Lung (tissue), 10 donors: ENCODE data around the gene DBET. TPM values are rescaled to one million over a fixed set of nuclear protein-coding genes. Genes with fewer than 3 reads are reported as not detected.
"Not testable (repeated sequence)": the region's sequence is repeated elsewhere in the genome, so short reads cannot be mapped to it uniquely, and the experiment has no call there.

Source experiments
- ATAC-seq: fragments of 200-7000 bp; cut with Tn5 transposase; one replicate; pipeline ENCODE4 v1.9.1; 2020; ENCODE audit warnings: moderate number of reproducible peaks; ENCODE audit not compliant: insufficient read depth, low FRiP score
- DNase-seq, 3 donors: peaks; one replicate each; pipeline ENCODE4 v3.0.0-alpha.2; 2013 to 2017
- H3K27ac ChIP-seq, 2 donors: one replicate each; pipeline ENCODE4 v1.5.1; 2013; ENCODE audit warnings: mild to moderate bottlenecking in 2 of 2, moderate library complexity in 2 of 2, control low read depth in 1 of 2, inconsistent platforms in 1 of 2, low read depth in 1 of 2, low read length in 1 of 2
- H3K27me3 ChIP-seq, 3 donors: one replicate each; pipeline ENCODE4 v1.5.1; 2013; ENCODE audit warnings: low read length in 2 of 3; ENCODE audit not compliant: control insufficient read depth in 3 of 3, insufficient read depth in 3 of 3
- H3K36me3 ChIP-seq, 4 donors: one replicate each; pipeline ENCODE4 v1.5.1; 2013; ENCODE audit warnings: low read length in 4 of 4, mild to moderate bottlenecking in 1 of 4, moderate library complexity in 1 of 4; ENCODE audit not compliant: control insufficient read depth in 4 of 4, insufficient read depth in 4 of 4
- H3K4me1 ChIP-seq, 5 donors: one replicate each; pipeline ENCODE4 v1.5.1; 2013; ENCODE audit warnings: low read length in 5 of 5, mild to moderate bottlenecking in 2 of 5, moderate library complexity in 1 of 5; ENCODE audit not compliant: control insufficient read depth in 5 of 5, insufficient read depth in 5 of 5
- H3K4me3 ChIP-seq: one replicate; pipeline ENCODE4 v1.5.1; 2013; ENCODE audit warnings: mild to moderate bottlenecking, control low read depth, moderate library complexity
- H3K9ac ChIP-seq, 2 donors: one replicate each; pipeline ENCODE4 v1.5.1; 2013; ENCODE audit warnings: low read length in 2 of 2, control low read depth in 1 of 2; ENCODE audit not compliant: insufficient read depth in 1 of 2
- H3K9me3 ChIP-seq, 4 donors: one replicate each; pipeline ENCODE4 v1.5.1; 2013; ENCODE audit warnings: low read length in 3 of 4, mild to moderate bottlenecking in 1 of 4, moderate library complexity in 1 of 4; ENCODE audit not compliant: control insufficient read depth in 4 of 4, insufficient read depth in 3 of 4
- WGBS, 2 donors: extraction: QIAGEN DNeasy Blood & Tissue Kit; methylation state at CpG; one replicate each; pipeline ENCODE4 v1.1.7; 2013; 5-methylcytosine and 5-hydroxymethylcytosine counted together
- polyA plus RNA-seq, 2 donors: library from polyadenylated mRNA; stranded (reverse); fragments of 200-250 nt; gene quantifications; one replicate each; pipeline ENCODE4 v1.2.1, GENCODE V29; 2013
- total RNA-seq, 2 donors: library from RNA; depleted of rRNA in 1 of 2; stranded (reverse); fragments of >200 nt in 1 of 2; gene quantifications; one replicate each; pipeline ENCODE4 v1.2.1, GENCODE V29; 2014 to 2021
- donor health status: Bipolar disorder and iron deficiency.
- donor health status: healthy.
- donor health status: DM: yes; HTN: yes; CAD: no.

DBET gene
- total and polyA plus RNA-seq, 4 donors = not detected

DNA sequence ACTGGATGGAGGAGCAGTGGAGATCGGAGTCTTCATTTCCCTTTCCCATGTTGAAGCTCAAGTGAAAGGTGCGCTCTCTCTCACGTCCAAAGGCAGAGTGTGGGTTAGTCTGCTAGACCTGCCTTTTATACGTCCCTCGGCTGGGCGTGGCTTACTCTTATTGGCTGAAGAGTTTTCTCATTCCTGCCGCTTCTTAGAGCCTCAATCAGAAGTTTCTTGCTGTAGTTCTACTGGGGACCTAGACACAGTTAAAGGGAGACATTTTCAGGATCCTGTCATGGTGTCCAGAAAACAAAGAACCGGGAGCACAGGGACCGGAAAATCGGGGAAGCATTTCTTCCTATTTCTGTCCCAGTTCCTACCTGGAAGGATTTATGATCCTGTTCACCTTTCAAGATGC, 37.1 kb upstream of the DBET start, which contains the start of gene FRG2:
TSS of gene FRG2 (minus strand) at position 101 of the 400 bp plus-strand sequence. CDS start at position 49, 52 bp downstream.
- ATAC-seq, H3K9me3 ChIP-seq, H3K36me3 ChIP-seq, H3K9ac ChIP-seq, H3K4me3 ChIP-seq, H3K27ac ChIP-seq, DNase-seq, H3K4me1 ChIP-seq, H3K27me3 ChIP-seq: not testable (repeated sequence)
- WGBS, 2 donors = 89 to 100% methylated on average over 1 to 2 of the region's 10 CpGs

DNA sequence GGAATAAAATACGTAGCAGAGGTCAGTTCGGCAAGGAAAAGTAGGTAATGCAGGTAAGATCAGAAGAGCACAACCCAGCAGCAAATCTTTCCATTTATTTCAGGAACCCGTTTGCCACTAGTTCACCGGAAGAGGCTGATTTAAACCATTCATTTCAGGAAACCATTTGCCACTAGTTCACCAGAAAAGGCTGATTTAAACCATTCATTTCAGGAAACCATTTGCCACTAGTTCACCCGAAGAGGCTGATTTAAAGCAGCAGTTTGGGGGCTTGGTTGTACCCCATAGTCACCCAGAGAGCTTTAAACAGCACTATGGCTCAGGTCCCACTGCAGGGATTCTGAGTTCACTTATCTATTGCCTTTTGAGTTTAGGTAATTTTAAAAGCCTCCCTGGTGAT, 33.0 kb upstream of the DBET start:
- H3K27me3 ChIP-seq, H3K9ac ChIP-seq, H3K9me3 ChIP-seq, H3K27ac ChIP-seq, ATAC-seq, H3K4me1 ChIP-seq, H3K36me3 ChIP-seq, DNase-seq, H3K4me3 ChIP-seq: not testable (repeated sequence)
- WGBS, 2 donors = 44% methylated on average over 3 to 4 of the region's 5 CpGs

GRCh38 chr4:190037704-190038388, 26.5 kb upstream of the DBET start:
- H3K4me1 ChIP-seq, DNase-seq, H3K9ac ChIP-seq, H3K27ac ChIP-seq, H3K4me3 ChIP-seq, ATAC-seq, H3K36me3 ChIP-seq, H3K9me3 ChIP-seq, H3K27me3 ChIP-seq: not testable (repeated sequence)
- WGBS, 2 donors = 0 to 5% methylated on average over 1 to 3 of the region's 39 CpGs

DNA sequence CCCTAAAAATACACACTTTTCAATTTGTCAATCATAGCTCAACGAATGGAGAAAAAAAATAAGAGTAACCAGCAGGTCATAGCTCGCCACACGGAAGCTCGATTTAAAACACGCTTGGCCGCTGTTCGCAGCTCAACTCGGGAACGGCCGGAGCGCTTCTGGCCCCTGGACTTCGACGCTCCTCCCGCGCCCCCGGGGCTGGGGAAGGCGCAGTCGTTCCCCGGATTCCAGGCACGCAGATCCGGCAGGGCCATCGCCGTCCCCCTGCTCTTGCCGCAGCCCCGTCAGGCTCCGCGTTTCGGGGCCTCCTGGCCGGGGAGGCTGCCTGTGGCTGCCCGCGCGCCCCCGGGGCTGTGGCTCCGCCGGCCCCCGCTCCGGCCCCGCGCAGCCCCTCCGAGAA, 23.4 kb upstream of the DBET start:
- 30 to 33% methylated on average over 28 of the region's 40 CpGs for WGBS, 2 donors
- H3K27me3 ChIP-seq, H3K4me1 ChIP-seq, ATAC-seq, H3K36me3 ChIP-seq, H3K4me3 ChIP-seq, H3K9ac ChIP-seq, DNase-seq, H3K27ac ChIP-seq, H3K9me3 ChIP-seq: not testable (repeated sequence)

GRCh38 chr4:190047627-190048026, 16.7 kb upstream of the DBET start:
- WGBS, 2 donors = 14 to 19% methylated on average over 1 of the region's 12 CpGs
- H3K9ac ChIP-seq = not testable (repeated sequence)

GRCh38 chr4:190049378-190050239, 14.7 kb upstream of the DBET start:
- H3K4me1 ChIP-seq, DNase-seq, H3K36me3 ChIP-seq, H3K9ac ChIP-seq, H3K4me3 ChIP-seq, H3K9me3 ChIP-seq, H3K27ac ChIP-seq, ATAC-seq, H3K27me3 ChIP-seq: not testable (repeated sequence)
- WGBS, 2 donors = 36 to 50% methylated on average over 4 to 8 of the region's 28 CpGs

More at GRCh38 chr4:190047627-190048026, 16.7 kb upstream of the DBET start:
- not testable (repeated sequence) for DNase-seq, H3K27ac ChIP-seq, H3K4me1 ChIP-seq, ATAC-seq, H3K36me3 ChIP-seq, H3K4me3 ChIP-seq, H3K9me3 ChIP-seq, H3K27me3 ChIP-seq

DNA sequence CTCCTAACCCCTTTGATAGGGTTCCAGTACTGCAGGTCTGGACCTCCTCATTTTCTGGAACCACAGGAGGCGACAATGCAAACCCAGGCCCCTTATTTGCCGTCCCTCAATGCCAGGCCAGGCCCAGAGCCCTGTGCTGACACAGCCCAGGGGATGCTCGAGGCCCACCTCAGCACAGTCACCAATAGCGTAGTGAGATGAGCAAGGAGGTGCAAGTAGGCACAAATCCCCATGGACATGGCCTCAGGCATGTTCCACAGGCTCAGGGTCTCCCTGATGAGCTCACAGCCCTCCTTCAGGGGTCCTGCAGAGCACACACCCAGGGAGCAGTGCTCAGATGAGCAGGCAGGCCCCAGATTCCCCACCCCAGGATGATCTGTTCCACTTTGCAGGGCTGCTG, 5.3 kb upstream of the DBET start:
- ATAC-seq, H3K9me3 ChIP-seq, H3K27ac ChIP-seq, H3K9ac ChIP-seq, H3K36me3 ChIP-seq, H3K27me3 ChIP-seq, DNase-seq, H3K4me1 ChIP-seq, H3K4me3 ChIP-seq: not testable (repeated sequence)
- WGBS, 2 donors = 63 to 69% methylated on average over 3 to 4 of the region's 4 CpGs

DNA sequence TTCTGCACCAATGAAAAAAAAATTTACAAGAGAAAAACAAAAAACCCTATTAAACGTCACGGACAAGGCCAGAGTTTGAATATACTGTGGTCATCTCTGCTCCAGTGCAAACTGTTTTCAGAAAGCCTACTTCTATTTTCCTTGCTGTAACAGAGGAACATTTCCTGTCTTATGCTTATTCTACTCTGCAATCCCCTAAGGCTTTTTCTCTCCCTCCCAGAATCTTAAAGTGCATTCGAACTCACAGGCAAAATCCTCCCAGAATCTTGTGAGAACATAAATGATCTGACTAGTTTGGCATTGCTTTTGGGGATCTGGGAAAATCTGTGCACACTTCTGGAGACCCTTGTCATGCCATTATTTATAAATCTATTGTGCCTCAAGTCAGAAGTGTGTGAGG, 503 bp downstream of the DBET start:
- WGBS, 2 donors = 28% methylated on average over 3 of the region's 3 CpGs; no CpG with 5 or more reads in 1 of the 2 donors
- H3K27me3 ChIP-seq, H3K9ac ChIP-seq, H3K4me1 ChIP-seq, H3K4me3 ChIP-seq, H3K36me3 ChIP-seq, ATAC-seq, DNase-seq, H3K27ac ChIP-seq, H3K9me3 ChIP-seq: not testable (repeated sequence)
